Right ventricle myocardium inferior (tissue), 1 donor: ENCODE measurements around the gene LAIR1. TPM values are rescaled to one million over a fixed set of nuclear protein-coding genes. Genes with fewer than 3 reads are reported as not detected.

Experiments
- ATAC-seq: fragments of 200-7000 bp; cut with Tn5 transposase; one replicate; pipeline ENCODE4 v1.9.1; 2020; ENCODE audit warnings: mild to moderate bottlenecking, moderate library complexity
- DNase-seq: peaks from one replicate; pipeline ENCODE4 v3.0.0; 2021; ENCODE audit errors: missing footprints
- intact Hi-C: fragments of 100-400 bp; cut with DNase I; formaldehyde crosslinking; loops from one replicate; pipeline ENCODE4 v1.11.0; 2022
- total RNA-seq: library from RNA; stranded (reverse); fragmentation: NEBNext Ultra II Directional; extraction: Animal tissue kit (Norgen Biotek cat#: 25700); gene quantifications from one replicate; pipeline ENCODE4 v1.2.1, GENCODE V29; 2021
- donor health status: DM: no; HTN: yes; CAD: no; lungs with severe emphysema.

LAIR1 gene
- total RNA-seq, 1 donor from 2014 or later: 9.1 TPM

GRCh38 chr19:54305141-54305540 is 59.6 kb downstream of the LAIR1 start:
- ATAC-seq: no peak

GRCh38 chr19:54302257-54302656 is 62.5 kb downstream of the LAIR1 start:
- ATAC-seq: peak; percentile 26
- intact Hi-C loops: no loop called here
- no peak for DNase-seq

More at GRCh38 chr19:54305141-54305540, 59.6 kb downstream of the LAIR1 start:
- intact Hi-C loops: no loop called here
- no peak for DNase-seq

Other genes with a start within 250 kb of the LAIR1 start
- 13.4 TPM for gene TFPT, start 249.3 kb downstream of the LAIR1 start, total RNA-seq
- gene PRPF31, start 249.2 kb downstream of the LAIR1 start, total RNA-seq: 39.5 TPM
- gene CNOT3, start 227.2 kb downstream of the LAIR1 start, total RNA-seq: 17.6 TPM
- gene LENG1, start 205.2 kb downstream of the LAIR1 start, total RNA-seq: 6.6 TPM
- 0.97 TPM for gene TMC4, start 191.8 kb downstream of the LAIR1 start, total RNA-seq
- 15.1 TPM for gene MBOAT7, start 175.4 kb downstream of the LAIR1 start, total RNA-seq
- gene TSEN34, start 173.6 kb downstream of the LAIR1 start, total RNA-seq: 16.1 TPM
- 681 TPM for gene RPS9, start 164.1 kb downstream of the LAIR1 start, total RNA-seq
- 4.0 TPM for gene LILRB3, start 141.9 kb downstream of the LAIR1 start, total RNA-seq
- gene LILRA6, start 122.1 kb downstream of the LAIR1 start, total RNA-seq: 2.7 TPM
- 8.5 TPM for gene LILRB5, start 107.7 kb downstream of the LAIR1 start, total RNA-seq
- gene LILRB2, start 83.8 kb downstream of the LAIR1 start, total RNA-seq: 2.9 TPM
- 1.8 TPM for gene LILRA5, start 51.8 kb downstream of the LAIR1 start, total RNA-seq
- not detected for gene LILRA4, start 25.8 kb downstream of the LAIR1 start, total RNA-seq
- gene TTYH1, start 50.5 kb upstream of the LAIR1 start, total RNA-seq: 2.8 TPM
- gene LENG8, start 84.3 kb upstream of the LAIR1 start, total RNA-seq: 59.0 TPM
- 1.8 TPM for gene LENG9, start 98.8 kb upstream of the LAIR1 start, total RNA-seq
- gene CDC42EP5, start 108.4 kb upstream of the LAIR1 start, total RNA-seq: 8.9 TPM
- gene LAIR2, start 137.9 kb upstream of the LAIR1 start, total RNA-seq: not detected
- gene LILRA2, start 208.9 kb upstream of the LAIR1 start, total RNA-seq: 3.1 TPM
- gene LILRA1, start 228.7 kb upstream of the LAIR1 start, total RNA-seq: 0.92 TPM